Cerebellar cortex (tissue), 1 donor: ENCODE measurements around the gene SIL1.
A peak's percentile ranks its signal among the peaks of the same experiment; 100 is the strongest.
"Not testable (repeated sequence)": the region's sequence is repeated elsewhere in the genome, so short reads cannot be mapped to it uniquely, and the experiment has no call there.

Experiments used
- DNase-seq: peaks from one replicate; pipeline ENCODE4 v3.0.0-alpha.2; 2015; ENCODE audit warnings: low spot score

Gene SIL1

DNA sequence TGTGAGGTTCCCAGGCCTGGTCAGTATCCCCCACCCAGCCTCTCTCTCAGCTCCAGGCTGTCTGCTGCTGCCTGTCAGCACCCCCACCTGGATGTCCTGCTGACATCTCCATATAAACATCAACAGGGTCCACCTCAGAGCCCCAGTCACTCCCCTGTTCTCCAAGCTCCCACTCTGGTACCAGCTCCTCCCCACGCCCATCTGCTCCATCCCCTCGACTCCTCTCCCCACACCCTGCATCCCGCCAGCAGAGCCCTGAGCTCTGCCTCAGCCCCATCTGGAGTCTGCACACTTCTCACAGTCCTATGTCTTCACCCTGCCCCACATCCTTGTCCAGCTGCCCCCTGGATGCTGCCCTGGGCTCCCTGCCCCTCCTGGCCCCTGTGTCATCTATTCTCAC, 255.3 kb downstream of the SIL1 start:
- DNase-seq: no peak

- DNase-seq: no peak
Measured at GRCh38 chr5:138942066-138942465, 256.1 kb downstream of the SIL1 start.

- no peak for DNase-seq
Measured at GRCh38 chr5:138938526-138938925, 259.6 kb downstream of the SIL1 start.

- DNase-seq: no peak
Measured at GRCh38 chr5:138937392-138938387, 260.5 kb downstream of the SIL1 start.

DNA sequence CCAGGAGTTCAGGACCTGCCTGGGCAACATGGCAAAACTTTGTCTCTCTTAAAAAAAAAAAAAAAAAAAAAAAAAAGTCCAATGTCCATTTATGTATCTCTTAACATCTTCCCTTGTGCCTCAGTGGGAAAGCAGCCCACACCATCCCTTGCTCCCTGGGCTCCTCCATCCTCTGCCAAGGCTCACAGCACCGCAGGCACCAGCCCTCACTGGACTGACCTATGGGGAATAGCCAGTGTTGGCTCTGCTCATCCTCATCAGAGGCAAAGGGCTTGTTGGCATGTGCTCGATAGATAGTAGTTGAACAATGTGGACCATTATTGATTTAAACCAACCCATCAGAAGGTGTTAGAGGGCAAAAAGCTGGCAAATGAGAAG, 261.2 kb downstream of the SIL1 start:
- DNase-seq: no peak

DNA sequence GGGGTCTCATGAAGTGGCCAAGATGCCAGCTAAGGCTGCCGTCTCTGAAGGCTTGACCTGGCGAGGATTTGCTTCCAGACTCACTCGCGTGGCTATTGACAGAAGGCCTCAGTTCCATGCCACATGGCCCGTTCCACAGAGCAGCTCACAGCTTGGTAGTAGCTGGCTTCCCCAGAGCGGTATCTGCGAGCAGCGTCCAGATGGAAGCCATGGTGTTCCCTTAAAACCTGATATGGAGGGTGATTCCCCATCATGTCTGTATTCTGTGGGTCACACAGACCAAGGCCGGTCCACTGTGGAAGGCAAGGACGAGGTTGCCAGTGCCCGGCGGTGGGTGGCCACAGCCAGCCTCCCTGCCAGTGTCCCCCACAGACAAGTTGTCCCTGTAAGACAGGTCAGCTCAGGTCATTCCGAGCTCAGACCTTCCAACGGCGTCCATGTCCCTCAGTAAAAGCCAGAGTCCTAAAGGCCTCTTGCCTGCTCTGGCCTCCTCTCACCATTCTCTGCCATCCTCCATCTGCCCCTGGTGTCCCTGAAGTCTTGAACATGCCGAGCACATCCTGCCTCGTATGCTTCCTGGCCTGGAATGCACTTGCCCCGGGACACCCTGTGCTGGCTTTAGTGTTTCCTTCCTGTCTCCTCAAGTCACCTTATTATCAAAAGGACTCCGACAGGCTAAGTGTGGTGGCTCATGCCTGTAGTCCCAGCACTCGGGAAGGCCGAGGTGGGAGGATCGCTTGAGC, 261.8 kb downstream of the SIL1 start:
- DNase-seq: peak; percentile 36

GRCh38 chr5:138935466-138935865, 262.7 kb downstream of the SIL1 start:
- DNase-seq: no peak

GRCh38 chr5:138934971-138935370, 263.2 kb downstream of the SIL1 start:
- no peak for DNase-seq

GRCh38 chr5:138933522-138934290, 264.5 kb downstream of the SIL1 start:
- no peak for DNase-seq

- no peak for DNase-seq
Measured at GRCh38 chr5:138932171-138932810, 265.9 kb downstream of the SIL1 start.

GRCh38 chr5:138930371-138931097, 267.6 kb downstream of the SIL1 start:
- DNase-seq: no peak

DNA sequence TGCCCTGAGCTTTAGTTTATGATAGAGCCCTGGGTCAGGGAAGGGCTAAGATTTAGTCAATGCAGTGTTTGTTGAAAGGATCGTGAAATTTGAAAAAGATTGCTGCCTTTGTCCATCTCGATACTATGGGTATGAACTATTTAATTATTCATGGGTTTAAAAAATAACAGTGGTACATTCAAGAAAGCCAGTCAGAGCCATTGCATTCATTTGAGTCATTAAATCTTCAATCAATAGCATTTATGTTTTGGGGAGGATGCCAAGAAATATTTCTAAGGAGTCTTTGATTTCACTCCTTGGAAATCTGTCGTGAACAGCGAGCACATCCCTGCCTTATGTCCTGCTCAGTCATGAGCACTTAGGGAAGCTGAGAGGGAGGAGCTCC, 268.6 kb downstream of the SIL1 start:
- no peak for DNase-seq

DNA sequence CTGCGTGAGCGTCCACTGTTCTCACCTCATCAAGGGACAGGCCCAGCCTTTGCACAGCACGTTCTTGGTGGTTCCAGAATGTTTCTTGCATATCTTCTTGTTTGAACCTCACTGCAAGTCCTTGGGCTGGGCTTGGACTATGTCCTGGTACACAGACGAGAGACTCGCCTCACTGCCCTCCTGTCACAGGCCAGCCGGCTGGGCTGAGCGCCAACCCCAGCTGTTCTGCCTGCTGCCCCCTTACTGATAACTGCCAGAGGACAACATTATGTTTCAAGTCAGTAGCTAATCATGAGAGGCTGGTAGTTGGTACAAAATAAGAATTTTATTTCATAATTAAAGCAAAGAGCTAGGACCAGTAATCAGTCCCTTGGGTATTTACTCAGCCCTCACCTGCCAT, 270.2 kb downstream of the SIL1 start:
- DNase-seq: peak; percentile 74

DNA sequence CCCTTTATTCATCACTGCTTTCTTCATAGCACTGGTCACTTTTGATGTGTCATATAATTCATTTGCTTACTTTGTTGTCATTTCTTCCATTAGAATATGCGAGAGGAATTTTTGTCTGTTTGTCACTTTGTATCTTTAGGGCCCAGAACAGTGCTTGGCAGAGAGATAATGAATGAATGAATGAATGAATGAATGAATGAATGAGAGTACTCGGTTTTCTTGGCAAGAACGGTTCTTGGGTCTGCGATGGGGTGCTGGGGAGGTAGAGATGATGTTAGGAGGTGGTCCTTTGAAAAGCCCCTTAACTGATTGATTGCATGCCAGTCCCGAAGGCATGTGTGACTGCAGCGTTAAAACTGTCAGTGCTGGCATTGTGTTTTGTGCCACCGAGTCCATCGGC, 270.6 kb downstream of the SIL1 start:
- no peak for DNase-seq

DNA sequence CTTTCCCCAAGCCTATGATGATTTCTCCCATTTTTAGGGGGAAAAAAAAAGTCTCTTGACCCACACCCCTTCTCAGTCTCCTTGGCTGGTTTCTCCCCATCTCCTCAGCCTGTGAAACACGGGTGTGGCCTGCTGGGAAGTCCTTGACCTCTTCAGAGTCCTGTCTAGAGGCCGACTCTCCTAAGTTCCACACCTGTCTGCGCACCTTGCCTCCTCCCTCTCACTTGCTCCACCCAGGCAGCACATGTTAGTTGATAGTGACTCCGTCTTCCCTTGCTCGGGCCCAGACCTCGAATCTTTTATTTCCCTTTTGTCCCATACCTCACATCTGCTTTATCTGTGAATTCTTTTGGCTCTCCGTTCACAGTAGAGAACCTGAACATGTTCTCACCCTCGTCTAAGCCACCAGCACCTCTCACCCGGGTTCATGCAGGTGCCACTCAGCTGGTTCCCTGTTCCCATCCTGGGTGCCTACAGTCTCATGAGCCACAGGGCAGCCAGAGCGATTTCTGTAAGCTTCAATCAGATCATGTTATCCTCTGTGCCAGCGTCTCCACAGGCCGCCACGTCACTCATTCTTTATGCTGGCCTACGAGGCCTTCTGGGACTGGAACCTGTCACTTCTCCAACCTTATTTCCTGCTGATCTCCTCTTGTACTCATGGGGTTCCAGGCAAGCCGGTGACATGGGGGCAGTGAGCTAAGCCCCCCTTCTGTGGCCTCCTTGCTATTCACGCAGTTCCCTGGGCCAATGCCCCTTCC, 271.3 kb downstream of the SIL1 start:
- no peak for DNase-seq

DNA sequence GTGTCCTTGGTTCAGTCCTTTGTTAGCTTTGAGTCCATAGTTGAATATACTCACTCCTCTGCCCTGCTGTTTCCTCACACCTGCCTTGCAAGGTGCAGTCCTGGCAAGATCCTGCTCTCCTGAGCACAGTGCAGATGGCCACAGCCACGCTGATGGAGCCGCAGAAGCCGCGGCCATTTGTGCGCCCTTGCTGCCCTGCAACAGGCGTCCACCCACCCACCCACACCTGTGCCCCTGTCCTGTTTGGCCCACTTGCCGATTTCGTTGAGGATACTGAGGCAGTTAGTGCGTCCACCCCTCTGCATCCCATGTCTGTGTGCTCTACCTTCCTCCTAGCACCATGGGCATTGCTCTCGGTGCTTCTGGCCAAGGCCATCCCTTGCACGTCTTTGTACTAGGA, 271.9 kb downstream of the SIL1 start:
- DNase-seq: no peak

- no peak for DNase-seq
Measured at GRCh38 chr5:138925090-138925635, 273.0 kb downstream of the SIL1 start.

- no peak for DNase-seq
Measured at GRCh38 chr5:138922494-138922893, 275.7 kb downstream of the SIL1 start.

DNA sequence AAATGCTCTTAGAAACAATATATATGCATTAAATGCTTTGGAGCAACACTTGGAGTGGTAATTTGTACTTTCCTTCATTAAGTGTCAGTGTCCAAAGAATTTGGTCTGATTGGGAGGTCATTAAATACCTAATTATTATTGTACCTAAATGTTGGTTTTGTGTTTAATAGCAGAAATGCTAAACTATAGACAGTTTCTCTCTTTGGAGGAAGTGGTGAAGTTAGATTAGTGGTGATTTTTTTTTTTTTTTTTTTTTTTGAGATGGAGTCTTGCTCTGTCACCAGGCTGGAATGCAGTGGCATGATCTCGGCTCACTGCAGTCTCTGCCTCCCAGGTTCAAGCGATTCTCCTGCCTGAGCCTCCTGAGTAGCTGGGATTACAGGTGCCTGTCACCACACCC, 276.8 kb downstream of the SIL1 start:
- not testable (repeated sequence) for DNase-seq

- no peak for DNase-seq
Measured at GRCh38 chr5:138920181-138920580, 278.0 kb downstream of the SIL1 start.
